Epithelial cell of esophagus (primary cell): Measurements from ENCODE around the gene PTPRN2.

Experiments
- DNase-seq: peaks from one replicate; pipeline ENCODE4 v3.0.0; 2010; ENCODE audit warnings: low read depth
- H3K4me3 ChIP-seq: 2 replicates; pipeline ENCODE4 v1.5.1; 2011; ENCODE audit warnings: mild to moderate bottlenecking, low read length, control low read depth
- CTCF ChIP-seq: IDR thresholded peaks from 2 replicates; pipeline ENCODE4 v1.5.1; 2011; ENCODE audit warnings: low read depth, mild to moderate bottlenecking, low read length, control low read depth, inconsistent platforms; ENCODE audit not compliant: insufficient read depth; ENCODE audit errors: missing control alignments

PTPRN2 gene

GRCh38 chr7:157568770-157569584 is 1018.6 kb downstream of the PTPRN2 start:
- DNase-seq, result peak; percentile 4
- TF ChIP-seq CTCF, result no peak
- no peak overlapping the region for H3K4me3 ChIP-seq

- H3K4me3 ChIP-seq, result no peak overlapping the region
- DNase-seq, result no peak
- no peak for TF ChIP-seq CTCF
Observed at GRCh38 chr7:157568106-157568769, 1019.4 kb downstream of the PTPRN2 start.

GRCh38 chr7:157567666-157568065 is 1020.0 kb downstream of the PTPRN2 start:
- no peak overlapping the region for H3K4me3 ChIP-seq

GRCh38 chr7:157566631-157567006 is 1021.0 kb downstream of the PTPRN2 start:
- no peak for TF ChIP-seq CTCF
- DNase-seq, result no peak
- no peak overlapping the region for H3K4me3 ChIP-seq

More at GRCh38 chr7:157567666-157568065, 1020.0 kb downstream of the PTPRN2 start:
- no peak for DNase-seq
- no peak for TF ChIP-seq CTCF

GRCh38 chr7:157565981-157566630 is 1021.5 kb downstream of the PTPRN2 start:
- no peak overlapping the region for H3K4me3 ChIP-seq
- TF ChIP-seq CTCF, result no peak
- no peak for DNase-seq

GRCh38 chr7:157565201-157565626 is 1022.4 kb downstream of the PTPRN2 start:
- no peak for TF ChIP-seq CTCF
- DNase-seq, result no peak
- no peak overlapping the region for H3K4me3 ChIP-seq
